ENCODE measurements around the gene NTM. TPM values are rescaled to one million over a fixed set of nuclear protein-coding genes. Genes with fewer than 3 reads are reported as not detected.

The NTM gene
- polyA plus RNA-seq, 1 donor (not counting 4 experiments of a cell fraction or from before 2014, with no cell fraction given) = 47.9 TPM

GRCh38 chr11:131540676-131541075, 170.3 kb downstream of the NTM start:
- Histone ChIP-seq H3K9me1 (ENCODE audit: control insufficient read depth, extremely low read depth, insufficient read depth, low read length) (no peaks in the 10 kb centered on the region), H3K27ac (ENCODE audit: control insufficient read depth, insufficient read depth, low read length) (no peak overlapping the region), H3K9ac (ENCODE audit: control insufficient read depth, extremely low read depth, insufficient read depth, low read length) (no peak overlapping the region), H4K20me1 (ENCODE audit: control insufficient read depth, extremely low read depth, insufficient read depth, low read length) (no peaks in the 10 kb centered on the region), H2AFZ (ENCODE audit: control insufficient read depth, low read length) (no peak overlapping the region), H3K36me3 (ENCODE audit: control insufficient read depth in 2 of 2, extremely low read depth in 1 of 2, insufficient read depth in 2 of 2, low read length in 2 of 2) (no peaks in the 10 kb centered on the region), H3K27me3 (ENCODE audit: control insufficient read depth, extremely low read depth, insufficient read depth, low read length) (no peaks in the 10 kb centered on the region), H3K9me3 (ENCODE audit: control insufficient read depth, low read depth, low read length) (no peaks in the 10 kb centered on the region), H3K4me3 (ENCODE audit: control insufficient read depth in 2 of 3, extremely low read depth in 1 of 3, insufficient read depth in 2 of 3, low read depth in 1 of 3, low read length in 3 of 3) (no peak overlapping the region), H3K79me2 (ENCODE audit: control insufficient read depth, insufficient read depth, low read length) (no peaks in the 10 kb centered on the region), H3K4me1 (ENCODE audit: control insufficient read depth, extremely low read depth, insufficient read depth, low read length) (no peaks in the 10 kb centered on the region), H3K4me2 (ENCODE audit: control insufficient read depth, extremely low read depth, insufficient read depth, low read depth, low read length) (no peak overlapping the region)
- DNase-seq (ENCODE audit: low read depth, low spot score) (no peak), FAIRE-seq (no peak)
- TF ChIP-seq CTCF (optimal IDR thresholded peaks at IDR 0.05 in 1 of 3, IDR thresholded peaks at IDR 0.05 in 1 of 3, conservative IDR thresholded peaks at IDR 0.05 in 1 of 3; ENCODE audit: extremely low read depth in 1 of 3, insufficient read depth in 2 of 3, low read length in 3 of 3) (no peak), EZH2 (IDR thresholded peaks at IDR 0.05; ENCODE audit: low read length) (no peak)
- dilution Hi-C loops (cut with MboI; ENCODE audit: extremely low pct_ligation_motif_present, low sequenced_read_pairs) = no loop called here

- Histone ChIP-seq H3K79me2 (ENCODE audit: control insufficient read depth, insufficient read depth, low read length) (no peaks in the 10 kb centered on the region), H3K36me3 (ENCODE audit: control insufficient read depth in 2 of 2, extremely low read depth in 1 of 2, insufficient read depth in 2 of 2, low read length in 2 of 2) (no peaks in the 10 kb centered on the region), H3K27ac (ENCODE audit: control insufficient read depth, insufficient read depth, low read length) (no peak overlapping the region), H3K4me3 (ENCODE audit: control insufficient read depth in 2 of 3, extremely low read depth in 1 of 3, insufficient read depth in 2 of 3, low read depth in 1 of 3, low read length in 3 of 3) (no peak overlapping the region), H2AFZ (ENCODE audit: control insufficient read depth, low read length) (no peak overlapping the region), H3K27me3 (ENCODE audit: control insufficient read depth, extremely low read depth, insufficient read depth, low read length) (no peaks in the 10 kb centered on the region), H3K4me2 (ENCODE audit: control insufficient read depth, extremely low read depth, insufficient read depth, low read depth, low read length) (no peak overlapping the region), H3K4me1 (ENCODE audit: control insufficient read depth, extremely low read depth, insufficient read depth, low read length) (no peaks in the 10 kb centered on the region), H3K9me1 (ENCODE audit: control insufficient read depth, extremely low read depth, insufficient read depth, low read length) (no peaks in the 10 kb centered on the region), H3K9ac (ENCODE audit: control insufficient read depth, extremely low read depth, insufficient read depth, low read length) (no peak overlapping the region), H3K9me3 (ENCODE audit: control insufficient read depth, low read depth, low read length) (no peaks in the 10 kb centered on the region), H4K20me1 (ENCODE audit: control insufficient read depth, extremely low read depth, insufficient read depth, low read length) (no peaks in the 10 kb centered on the region)
- DNase-seq (ENCODE audit: low read depth, low spot score) (no peak), FAIRE-seq (no peak)
- dilution Hi-C loops (cut with MboI; ENCODE audit: extremely low pct_ligation_motif_present, low sequenced_read_pairs) = no loop called here
- TF ChIP-seq EZH2 (IDR thresholded peaks at IDR 0.05; ENCODE audit: low read length) (no peak), CTCF (optimal IDR thresholded peaks at IDR 0.05 in 1 of 3, IDR thresholded peaks at IDR 0.05 in 1 of 3, conservative IDR thresholded peaks at IDR 0.05 in 1 of 3; ENCODE audit: extremely low read depth in 1 of 3, insufficient read depth in 2 of 3, low read length in 3 of 3) (no peak)
Observed at GRCh38 chr11:131543389-131544025, 173.1 kb downstream of the NTM start.
